IMR-90 (cell line): Measurements from ENCODE around the gene PPP2R5E. TPM values are rescaled to one million over a fixed set of nuclear protein-coding genes. Genes with fewer than 3 reads are reported as not detected.

ENCODE experiments used
- ATAC-seq: fragments of 200-7000 bp; cut with Tn5 transposase; 2 replicates; pipeline ENCODE4 v1.9.1; 2020; ENCODE audit warnings: low read depth, mild to moderate bottlenecking, moderate library complexity
- BruUV-seq: library from RNA; stranded (reverse); fragments of 400-500 nt; replicated peaks from 2 replicates; lab custom pipeline; 2021; lab: Mats Ljungman, UMichigan
- CTCF ChIA-PET: fragments of 300-600 bp; formaldehyde crosslinking; extraction: SDS; loops from one replicate; lab custom pipeline; 2021; ENCODE audit warnings: antibody characterized with exemption; lab: Yijun Ruan, JAX
- POLR2A ChIA-PET: fragments of 300-600 bp; sonication (Branson Sonifier 250); formaldehyde crosslinking; loops from one replicate; lab custom pipeline; 2022; ENCODE audit warnings: antibody characterized with exemption; ENCODE audit not compliant: unreplicated experiment; lab: Charles Lee
- DNase-seq: peaks from one replicate; pipeline ENCODE4 v3.0.0; 2013
- H2AFZ ChIP-seq: replicated peaks from 2 replicates; pipeline ENCODE3; 2013; ENCODE audit warnings: low read length, mild to moderate bottlenecking; ENCODE audit not compliant: poor library complexity
- H2AK5ac ChIP-seq: 2 replicates; pipeline ENCODE4 v1.6.1; 2013; ENCODE audit warnings: low read depth, low read length, inconsistent platforms
- H2AK9ac ChIP-seq: replicated peaks from 2 replicates; pipeline ENCODE3; 2013; ENCODE audit warnings: mild to moderate bottlenecking, low read depth, low read length, moderate library complexity; ENCODE audit not compliant: poor library complexity
- H2BK120ac ChIP-seq: 2 replicates; pipeline ENCODE4 v1.6.1; 2013; ENCODE audit warnings: low read depth, low read length, inconsistent platforms
- H2BK15ac ChIP-seq: 3 replicates; pipeline ENCODE4 v1.6.1; 2013; ENCODE audit warnings: low read depth, low read length, inconsistent platforms
- H2BK20ac ChIP-seq: 2 replicates; pipeline ENCODE4 v1.6.1; 2013; ENCODE audit warnings: low read depth, mild to moderate bottlenecking, inconsistent platforms, low read length, moderate library complexity
- H2BK5ac ChIP-seq: 2 replicates; pipeline ENCODE4 v1.6.1; 2013; ENCODE audit warnings: mild to moderate bottlenecking, low read depth, low read length, inconsistent platforms; ENCODE audit not compliant: poor library complexity, severe bottlenecking
- H3K14ac ChIP-seq: replicated peaks from 2 replicates; pipeline ENCODE4 v1.6.1; 2013; ENCODE audit warnings: low read depth, low read length, inconsistent platforms
- H3K18ac ChIP-seq: 2 replicates; pipeline ENCODE4 v1.6.1; 2013; ENCODE audit warnings: low read depth, low read length, control low read depth
- H3K23ac ChIP-seq: 2 replicates; pipeline ENCODE4 v1.6.1; 2013; ENCODE audit warnings: low read depth, low read length, inconsistent platforms
- H3K27ac ChIP-seq: 2 replicates; pipeline ENCODE4 v1.5.1; 2013; ENCODE audit warnings: mild to moderate bottlenecking, control low read depth, low read length; ENCODE audit not compliant: insufficient read depth
- H3K27me3 ChIP-seq: 2 replicates; pipeline ENCODE4 v1.6.1; 2013; ENCODE audit warnings: low read length; ENCODE audit not compliant: control insufficient read depth, insufficient read depth
- H3K36me3 ChIP-seq: 2 replicates; pipeline ENCODE4 v1.6.1; 2013; ENCODE audit warnings: low read length, mixed read lengths; ENCODE audit not compliant: control insufficient read depth, insufficient read depth
- H3K4ac ChIP-seq: 2 replicates; pipeline ENCODE4 v1.6.1; 2013; ENCODE audit warnings: low read depth, low read length, inconsistent platforms
- H3K4me1 ChIP-seq: 2 replicates; pipeline ENCODE4 v1.6.1; 2013; ENCODE audit warnings: low read length, mixed read lengths; ENCODE audit not compliant: control insufficient read depth, insufficient read depth
- H3K4me2 ChIP-seq: 2 replicates; pipeline ENCODE4 v1.6.1; 2013; ENCODE audit warnings: low read depth, mild to moderate bottlenecking, control low read depth, low read length, moderate library complexity
- H3K4me3 ChIP-seq: 2 replicates; pipeline ENCODE4 v1.5.1; 2013; ENCODE audit warnings: low read depth, mild to moderate bottlenecking, control low read depth, low read length, moderate library complexity; ENCODE audit not compliant: insufficient read depth
- H3K56ac ChIP-seq: 2 replicates; pipeline ENCODE4 v1.6.1; 2013; ENCODE audit warnings: low read length, inconsistent platforms; ENCODE audit not compliant: insufficient read depth; ENCODE audit errors: extremely low read depth
- H3K79me1 ChIP-seq, 2 experiments: 2 replicates each; pipeline ENCODE4 v1.6.1; 2013; ENCODE audit warnings: low read length in 2 of 2, inconsistent platforms in 1 of 2, low read depth in 1 of 2
- H3K9ac ChIP-seq: 2 replicates; pipeline ENCODE4 v1.6.1; 2013; ENCODE audit warnings: low read depth, low read length, control low read depth
- H3K9me1 ChIP-seq: 2 replicates; pipeline ENCODE4 v1.6.1; 2013; ENCODE audit warnings: low read length, inconsistent platforms; ENCODE audit not compliant: insufficient read depth
- H3K9me3 ChIP-seq: 2 replicates; pipeline ENCODE4 v1.6.1; 2013; ENCODE audit warnings: low read length; ENCODE audit not compliant: control insufficient read depth, insufficient read depth
- H4K20me1 ChIP-seq: 2 replicates; pipeline ENCODE4 v1.6.1; 2013; ENCODE audit warnings: low read length, inconsistent platforms; ENCODE audit not compliant: insufficient read depth
- H4K5ac ChIP-seq: 2 replicates; pipeline ENCODE4 v1.6.1; 2013; ENCODE audit warnings: mild to moderate bottlenecking, low read depth, low read length, control low read depth
- H4K8ac ChIP-seq, 2 experiments: 2 replicates each; pipeline ENCODE4 v1.6.1; 2013; ENCODE audit warnings: low read depth in 2 of 2, low read length in 2 of 2, control low read depth in 1 of 2, inconsistent platforms in 1 of 2
- H4K91ac ChIP-seq: 2 replicates; pipeline ENCODE4 v1.6.1; 2013; ENCODE audit warnings: low read depth, low read length, inconsistent platforms; ENCODE audit not compliant: insufficient read depth
- BHLHE40 ChIP-seq: fragments of 150-350 bp; IDR thresholded peaks from 2 replicates; pipeline ENCODE4 v1.6.1; 2016; ENCODE audit warnings: mild to moderate bottlenecking, low read depth, low read length
- CEBPB ChIP-seq: IDR thresholded peaks from 2 replicates; pipeline ENCODE4 v1.6.1; 2012; ENCODE audit warnings: low read depth, low read length, improper control_type of control experiment
- CHD1 ChIP-seq: IDR thresholded peaks from 2 replicates; pipeline ENCODE4 v1.6.1; 2012; ENCODE audit warnings: low read depth, low read length, improper control_type of control experiment
- CTCF ChIP-seq: conservative IDR thresholded peaks from 2 replicates; pipeline ENCODE4 v1.5.1; 2012; ENCODE audit warnings: mild to moderate bottlenecking, low read depth, low read length, improper control_type of control experiment
- ELK1 ChIP-seq: fragments of 150-350 bp; IDR thresholded peaks from 2 replicates; pipeline ENCODE4 v1.6.1; 2016; ENCODE audit warnings: low read depth, mild to moderate bottlenecking, low read length, moderate library complexity, borderline replicate concordance
- FOS ChIP-seq: fragments of 150-350 bp; IDR thresholded peaks from 2 replicates; pipeline ENCODE4 v1.6.1; 2016; ENCODE audit warnings: low read depth, low read length
- MAFK ChIP-seq: IDR thresholded peaks from 2 replicates; pipeline ENCODE4 v1.6.1; 2012; ENCODE audit warnings: low read depth, low read length, improper control_type of control experiment
- MAZ ChIP-seq: IDR thresholded peaks from 2 replicates; pipeline ENCODE4 v1.6.1; 2012; ENCODE audit warnings: low read depth, mild to moderate bottlenecking, low read length, improper control_type of control experiment, moderate library complexity, borderline replicate concordance
- MXI1 ChIP-seq: IDR thresholded peaks from 2 replicates; pipeline ENCODE4 v1.6.1; 2012; ENCODE audit warnings: low read depth, mild to moderate bottlenecking, low read length, moderate library complexity, borderline replicate concordance
- NFE2L2 ChIP-seq: fragments of 150-350 bp; IDR thresholded peaks from 2 replicates; pipeline ENCODE4 v1.6.1; 2016; ENCODE audit warnings: low read depth, mild to moderate bottlenecking, low read length
- POLR2A ChIP-seq: IDR thresholded peaks from 2 replicates; pipeline ENCODE4 v1.6.1; 2012; ENCODE audit warnings: mild to moderate bottlenecking, low read depth, low read length
- RAD21 ChIP-seq: IDR thresholded peaks from 2 replicates; pipeline ENCODE4 v1.6.1; 2012; ENCODE audit warnings: low read length, improper control_type of control experiment
- RCOR1 ChIP-seq: IDR thresholded peaks from 2 replicates; pipeline ENCODE4 v1.6.1; 2012; ENCODE audit warnings: mild to moderate bottlenecking, low read length, improper control_type of control experiment; ENCODE audit not compliant: insufficient replicate concordance
- RFX5 ChIP-seq: IDR thresholded peaks from 2 replicates; pipeline ENCODE4 v1.8.0; 2012; ENCODE audit warnings: low read depth, mild to moderate bottlenecking, low read length, moderate library complexity
- SMC3 ChIP-seq: fragments of 150-350 bp; IDR thresholded peaks from 2 replicates; pipeline ENCODE4 v1.6.1; 2016; ENCODE audit warnings: low read depth, mild to moderate bottlenecking, antibody characterized with exemption, low read length, moderate library complexity
- USF2 ChIP-seq: fragments of 150-350 bp; IDR thresholded peaks from 2 replicates; pipeline ENCODE4 v1.6.1; 2017; ENCODE audit warnings: mild to moderate bottlenecking, antibody characterized with exemption, low read length, low read depth
- WGBS, 2 experiments: methylation state at CpG; one replicate each; pipeline versions ENCODE4 v1.1.5 to v1.1.7; 2013; ENCODE audit warnings: missing lambda C conversion rate in 2 of 2; ENCODE audit not compliant: insufficient read length in 1 of 2; ENCODE audit errors: extremely low coverage in 2 of 2; 5-methylcytosine and 5-hydroxymethylcytosine counted together
- dilution Hi-C: fragments of 300-500 bp; cut with HindIII; formaldehyde crosslinking; loops from one replicate; pipeline ENCODE4 v1.14.3; 2018; ENCODE audit warnings: low sequenced_read_pairs; ENCODE audit not compliant: unreplicated experiment
- in situ Hi-C: fragments of 300-500 bp; cut with MboI; formaldehyde crosslinking; loops from 3 replicates; pipeline ENCODE4 v1.14.3; 2019; ENCODE audit warnings: low sequenced_read_pairs, inconsistent platforms, mixed read lengths
- intact Hi-C: fragments of 100-400 bp; cut with micrococcal nuclease; formaldehyde crosslinking; loops from 2 replicates; pipeline ENCODE4 v1.10.0; 2022
- polyA plus RNA-seq, 3 experiments: library from polyadenylated mRNA; depleted of rRNA; stranded (reverse); fragments of >200 nt; gene quantifications; 2 replicates each; pipeline ENCODE4 v1.2.3, GENCODE V29; 2012; ENCODE audit warnings: low replicate concordance in 1 of 3
- total RNA-seq: library from RNA; depleted of rRNA; stranded (reverse); fragments of >200 nt; gene quantifications from 2 replicates; pipeline ENCODE4 v1.2.3, GENCODE V29; 2012

The PPP2R5E gene
- total and polyA plus RNA-seq, 2 of the 4 experiments (the other 2 are of a cell fraction) = 9.7 to 12.2 TPM

- no CpG with 5 or more reads among the region's 4 CpGs for whole genome bisulfite sequencing, 2 experiments
- in situ Hi-C loops (no loop called here), dilution Hi-C loops (no loop called here)
Measured at GRCh38 chr14:63361790-63362189, 181.4 kb downstream of the PPP2R5E start.

More at GRCh38 chr14:63361790-63362189, 181.4 kb downstream of the PPP2R5E start:
- Histone ChIP-seq H2AK9ac (no peak overlapping the region), H3K9me3 (peaks cover 3% of the 10 kb centered on the region; the same call in 1 of the 2 replicates), H2BK20ac (no peak overlapping the region), H3K4me3 (no peak overlapping the region), H2AK5ac (no peak overlapping the region), H4K20me1 (no peaks in the 10 kb centered on the region), H3K9me1 (no peaks in the 10 kb centered on the region; the same call in 1 of the 2 replicates), H3K27me3 (no peaks in the 10 kb centered on the region; the same call in 1 of the 2 replicates), H2BK120ac (no peak overlapping the region), H3K36me3 (no peaks in the 10 kb centered on the region), H4K5ac (no peak overlapping the region), H3K9ac (no peak overlapping the region), H3K27ac (no peak overlapping the region), H3K79me1 (no peaks in the 10 kb centered on the region), H2BK5ac (no peak overlapping the region), H4K8ac (no peak overlapping the region), H2AFZ (no peak overlapping the region), H3K18ac (no peak overlapping the region), H3K23ac (no peak overlapping the region), H3K56ac (no peak overlapping the region), H2BK15ac (no peak overlapping the region), H3K4me2 (no peak overlapping the region), H4K91ac (no peak overlapping the region), H3K4me1 (no peaks in the 10 kb centered on the region), H3K4ac (no peak overlapping the region), H3K14ac (no peak overlapping the region)
- CTCF ChIA-PET = no interaction called here
- TF ChIP-seq MAFK = no peak
- no peak for TF ChIP-seq POLR2A
- TF ChIP-seq ELK1 = no peak
- no peak for TF ChIP-seq RFX5
- TF ChIP-seq CTCF = no peak
- TF ChIP-seq MAZ = no peak
- TF ChIP-seq BHLHE40 = no peak
- TF ChIP-seq FOS = no peak
- no peak for TF ChIP-seq RAD21
- no peak for TF ChIP-seq NFE2L2
- TF ChIP-seq RCOR1 = no peak
- no peak for TF ChIP-seq CEBPB
- no peak for TF ChIP-seq MXI1
- no peak for TF ChIP-seq SMC3
- no peak for TF ChIP-seq CHD1
- no peak for TF ChIP-seq USF2
- intact Hi-C loops = no loop called here
- POLR2A ChIA-PET = no interaction called here
- DNase-seq (no peak), ATAC-seq (no peak)
- no TSS peak for BruUV-seq
